GM15510 (cell line): Measurements from ENCODE around the gene YEATS4.

Experiments
- POLR2A ChIP-seq: IDR thresholded peaks from 3 replicates; pipeline ENCODE4 v1.6.1; 2011; ENCODE audit warnings: borderline replicate concordance; ENCODE audit not compliant: insufficient read length; ENCODE audit errors: extremely low read depth

YEATS4 gene

GRCh38 chr12:69396963-69397362 lies 37.4 kb downstream of the YEATS4 start:
- TF ChIP-seq POLR2A, result no peak

- TF ChIP-seq POLR2A, result no peak
Measured at GRCh38 chr12:69397978-69398377, 38.4 kb downstream of the YEATS4 start.

- no peak for TF ChIP-seq POLR2A
Measured at GRCh38 chr12:69401940-69402339, 42.4 kb downstream of the YEATS4 start.

- TF ChIP-seq POLR2A, result no peak
Measured at GRCh38 chr12:69404851-69405565, 45.5 kb downstream of the YEATS4 start.

- no peak for TF ChIP-seq POLR2A
Measured at GRCh38 chr12:69405566-69405865, 46.0 kb downstream of the YEATS4 start.

- TF ChIP-seq POLR2A, result no peak
Measured at GRCh38 chr12:69406217-69406616, 46.7 kb downstream of the YEATS4 start.

GRCh38 chr12:69410571-69410970 lies 51.0 kb downstream of the YEATS4 start:
- TF ChIP-seq POLR2A, result no peak

GRCh38 chr12:69412655-69413054 lies 53.1 kb downstream of the YEATS4 start:
- TF ChIP-seq POLR2A, result no peak

GRCh38 chr12:69415471-69416275 lies 56.1 kb downstream of the YEATS4 start:
- TF ChIP-seq POLR2A, result no peak

- no peak for TF ChIP-seq POLR2A
Measured at GRCh38 chr12:69417231-69417630, 57.7 kb downstream of the YEATS4 start.

GRCh38 chr12:69417741-69418167 lies 58.2 kb downstream of the YEATS4 start:
- no peak for TF ChIP-seq POLR2A

- no peak for TF ChIP-seq POLR2A
Measured at GRCh38 chr12:69419701-69420100, 60.2 kb downstream of the YEATS4 start.

- no peak for TF ChIP-seq POLR2A
Measured at GRCh38 chr12:69421548-69421947, 62.0 kb downstream of the YEATS4 start.

GRCh38 chr12:69423037-69423905 lies 63.7 kb downstream of the YEATS4 start:
- no peak for TF ChIP-seq POLR2A

- no peak for TF ChIP-seq POLR2A
Measured at GRCh38 chr12:69425417-69425816, 65.9 kb downstream of the YEATS4 start.
